ELF-1 (cell line): ENCODE measurements around the gene MACROD2.
"Not testable (repeated sequence)": the region's sequence is repeated elsewhere in the genome, so short reads cannot be mapped to it uniquely, and the experiment has no call there.

Experiments used
- DNase-seq: peaks from one replicate; pipeline ENCODE4 v3.0.0-alpha.2; 2016; ENCODE audit warnings: low read depth, low spot score

MACROD2 gene

GRCh38 chr20:14191559-14191958, 196.2 kb downstream of the MACROD2 start:
- DNase-seq, result no peak

- peak; percentile 22 for DNase-seq
Observed at GRCh38 chr20:14193443-14193842, 198.1 kb downstream of the MACROD2 start.

GRCh38 chr20:14193885-14194284, 198.6 kb downstream of the MACROD2 start:
- peak; percentile 29 for DNase-seq

GRCh38 chr20:14197097-14197496, 201.8 kb downstream of the MACROD2 start:
- no peak for DNase-seq

DNA sequence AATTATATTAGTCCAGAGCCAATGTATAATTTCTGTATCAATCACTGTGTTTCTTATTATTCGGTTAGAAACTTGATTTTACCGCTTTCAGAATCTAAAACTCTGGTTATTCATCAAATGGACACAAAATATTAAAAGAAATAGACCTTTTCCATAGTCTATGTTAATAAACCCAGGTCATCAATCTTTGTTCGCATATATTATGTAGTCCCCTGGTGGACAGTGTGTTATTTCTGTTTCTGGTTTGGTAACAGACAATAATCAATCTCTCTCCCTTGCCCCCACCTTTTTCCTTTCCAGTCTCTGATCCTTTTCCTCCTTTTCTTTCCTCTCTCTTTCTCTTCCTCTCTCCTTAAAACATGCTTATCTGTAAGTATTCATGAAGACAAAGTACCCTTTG, 203.1 kb downstream of the MACROD2 start:
- DNase-seq, result no peak

DNA sequence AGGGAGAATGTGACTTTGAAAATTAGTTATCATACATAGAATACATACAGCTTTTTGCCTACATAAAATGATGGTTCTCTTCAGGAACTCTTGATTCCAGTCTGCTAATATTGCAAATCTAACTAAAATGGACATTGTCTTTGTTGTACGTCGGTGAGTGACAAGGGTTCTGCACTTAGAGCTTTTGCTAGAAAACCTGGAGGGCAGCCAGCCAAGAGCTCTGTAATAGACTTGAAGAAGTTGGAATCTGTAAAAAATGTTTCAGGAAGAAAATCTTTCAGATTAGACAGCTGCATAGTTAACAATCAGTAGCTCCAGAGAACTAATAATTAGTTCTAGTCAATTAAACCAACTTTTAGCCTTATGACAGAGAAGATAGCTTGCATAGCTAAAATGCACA, 203.8 kb downstream of the MACROD2 start:
- DNase-seq, result no peak

GRCh38 chr20:14203657-14204056, 208.3 kb downstream of the MACROD2 start:
- no peak for DNase-seq

DNA sequence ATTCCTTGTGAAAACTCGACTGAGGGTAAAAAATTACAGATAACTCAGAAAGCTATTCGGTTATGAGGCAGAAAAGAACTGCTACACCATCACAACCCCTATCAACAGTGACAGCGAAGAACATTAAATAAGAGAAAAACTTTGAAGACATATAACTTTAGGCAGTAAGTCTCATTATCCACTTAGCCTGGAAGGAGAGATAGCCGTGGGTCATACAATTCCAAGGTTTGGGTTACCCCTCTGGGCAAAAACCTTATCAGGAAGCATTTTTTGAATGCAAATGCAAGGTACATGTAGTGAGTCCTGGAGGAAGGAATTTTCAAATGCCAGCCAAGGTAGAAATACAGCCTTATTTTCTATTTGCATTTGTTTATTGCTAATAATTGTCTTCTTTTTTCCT, 212.3 kb downstream of the MACROD2 start:
- DNase-seq, result peak; percentile 22

DNA sequence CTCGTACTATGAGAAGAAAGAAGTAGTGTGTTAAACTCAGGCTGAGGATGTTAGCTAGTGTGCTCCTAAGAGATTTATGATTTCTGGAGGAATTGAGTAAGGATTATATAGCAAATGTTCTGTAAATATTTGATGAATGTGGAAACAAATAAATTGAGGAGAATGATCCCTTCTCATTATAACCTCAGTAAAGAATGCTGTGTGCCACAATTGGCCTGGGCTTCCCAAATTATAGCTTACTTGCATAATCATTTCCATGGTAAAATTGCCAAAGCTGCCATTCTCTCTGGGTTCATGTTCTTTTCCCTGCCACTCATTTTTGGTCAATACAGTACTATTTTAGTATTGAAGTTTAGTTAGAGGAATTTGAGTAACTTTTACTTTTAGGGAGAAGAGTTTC, 213.6 kb downstream of the MACROD2 start:
- no peak for DNase-seq

- no peak for DNase-seq
Observed at GRCh38 chr20:14210146-14210545, 214.8 kb downstream of the MACROD2 start.

DNA sequence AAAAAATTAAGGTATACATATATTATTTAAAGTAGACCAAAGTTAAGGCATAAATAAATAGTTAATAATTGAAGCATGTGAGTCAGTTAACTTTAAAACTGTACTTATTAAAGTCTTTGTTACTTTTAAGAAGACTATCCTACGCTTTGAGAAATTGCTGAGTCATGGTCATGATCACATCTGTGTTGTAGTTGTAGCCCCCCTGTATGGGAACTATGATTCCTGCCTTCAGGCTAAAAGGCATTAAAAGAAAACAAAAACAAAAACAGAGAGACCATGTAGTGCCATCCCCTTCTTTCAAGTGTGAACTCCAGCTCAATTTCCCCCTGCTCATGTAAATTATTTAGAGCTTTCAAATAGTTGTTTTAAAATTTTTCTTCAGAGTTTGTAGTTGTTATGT, 218.7 kb downstream of the MACROD2 start:
- no peak for DNase-seq

- DNase-seq, result not testable (repeated sequence)
Observed at GRCh38 chr20:14215880-14216279, 220.6 kb downstream of the MACROD2 start.

DNA sequence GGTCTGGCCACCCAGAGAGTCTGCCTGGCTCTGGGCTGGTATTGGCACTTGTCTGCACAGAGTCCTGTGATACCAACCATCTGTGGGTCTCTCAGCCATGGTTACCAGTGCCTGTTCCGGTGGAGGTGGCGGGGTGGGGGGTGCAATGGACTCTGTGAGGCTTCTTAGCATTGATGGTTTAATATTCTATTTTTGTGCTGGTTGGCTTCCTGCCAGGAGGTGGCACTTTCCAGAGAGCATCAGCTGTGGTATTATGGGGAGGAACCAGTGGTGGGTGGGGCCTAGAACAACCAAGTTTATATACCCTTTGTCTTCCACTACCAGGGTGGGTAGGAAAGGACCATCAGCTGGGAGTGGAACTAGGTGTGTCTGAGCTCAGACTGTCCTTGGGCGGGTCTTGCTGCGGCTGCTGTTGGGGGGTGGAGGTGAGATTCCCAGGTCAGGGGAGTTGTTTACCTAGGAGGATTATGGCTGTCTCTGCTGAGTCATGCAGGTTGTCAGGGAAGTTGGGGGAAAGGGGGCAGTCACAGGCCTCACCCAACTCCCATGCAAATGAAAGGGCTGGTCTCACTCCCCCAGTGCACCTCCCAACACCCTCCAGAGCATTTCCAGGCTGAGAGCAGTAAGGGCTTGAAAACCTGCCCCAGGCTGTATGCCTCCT, 224.6 kb downstream of the MACROD2 start:
- peak; percentile 95 for DNase-seq

- no peak for DNase-seq
Observed at GRCh38 chr20:14220986-14221385, 225.7 kb downstream of the MACROD2 start.

- DNase-seq, result peak; percentile 16
Observed at GRCh38 chr20:14223806-14224205, 228.5 kb downstream of the MACROD2 start.

- not testable (repeated sequence) for DNase-seq
Observed at GRCh38 chr20:14226051-14227049, 231.0 kb downstream of the MACROD2 start.

DNA sequence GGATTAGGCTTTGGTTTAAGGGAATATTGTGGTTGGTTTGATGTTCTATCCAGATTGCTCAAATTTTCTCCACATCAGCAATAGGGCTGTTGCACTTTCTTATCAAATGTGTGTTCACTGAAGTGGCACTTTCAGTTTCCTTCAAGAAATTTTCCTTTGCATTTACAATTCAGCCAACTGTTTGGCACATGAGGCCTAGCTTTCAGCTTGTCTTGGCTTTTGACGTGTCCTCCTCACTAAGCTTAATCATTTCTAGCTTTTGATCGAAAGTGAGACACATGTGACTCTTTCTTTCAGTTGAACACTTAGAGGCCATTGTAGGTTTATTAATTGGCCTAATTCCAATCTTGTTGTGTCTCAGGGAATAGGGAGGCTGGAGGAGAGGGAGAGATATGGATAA, 237.3 kb downstream of the MACROD2 start:
- no peak for DNase-seq

- DNase-seq, result no peak
Observed at GRCh38 chr20:14234666-14235295, 239.5 kb downstream of the MACROD2 start.

DNA sequence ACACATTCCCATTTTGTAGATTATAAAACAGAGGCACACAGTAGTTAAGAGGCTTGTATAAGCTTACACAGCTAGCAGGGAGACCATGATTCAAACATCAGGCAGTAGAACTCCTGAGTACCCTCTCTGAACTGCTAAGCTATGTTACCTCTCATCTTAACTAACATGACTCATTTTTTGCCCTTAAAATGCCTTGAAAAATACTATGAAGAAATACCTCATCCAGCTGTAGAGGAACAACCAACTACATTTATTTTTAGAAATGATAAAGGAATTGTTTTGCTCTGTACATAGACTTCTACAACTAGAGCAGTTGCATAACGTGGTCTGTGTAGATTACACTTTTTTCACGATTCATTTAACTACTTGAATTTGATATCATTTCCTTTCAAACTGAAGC, 240.0 kb downstream of the MACROD2 start:
- no peak for DNase-seq

GRCh38 chr20:14245368-14245970, 250.2 kb downstream of the MACROD2 start:
- DNase-seq, result no peak

DNA sequence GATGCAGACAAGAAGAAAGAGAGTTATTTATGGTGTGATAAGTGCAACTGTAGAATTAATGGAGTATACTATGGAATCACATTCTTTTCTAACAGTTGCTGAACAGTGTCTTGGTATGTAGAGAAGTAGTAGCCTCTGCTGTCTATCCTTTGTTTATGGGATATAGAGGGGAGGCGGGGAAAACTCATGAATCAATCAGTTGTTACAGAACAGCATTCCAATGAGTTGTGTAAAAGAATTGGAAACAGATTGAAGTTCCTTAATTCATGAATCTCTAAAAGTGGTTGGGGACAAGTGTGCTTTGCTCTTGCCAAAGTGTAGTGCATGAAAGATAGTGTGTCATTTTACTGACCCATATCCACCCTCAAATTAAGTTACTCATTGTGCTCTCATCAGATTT, 264.4 kb downstream of the MACROD2 start:
- DNase-seq, result no peak

- DNase-seq, result peak; percentile 30
Observed at GRCh38 chr20:14260367-14260766, 265.1 kb downstream of the MACROD2 start.
